Ovary (tissue), 3 donors: ENCODE data around the gene IFT52.

Experiments used
- POLR2A ChIP-seq: fragments of 450-650 bp; IDR thresholded peaks from one replicate; pipeline ENCODE4 v1.6.1; 2017; ENCODE audit warnings: antibody characterized with exemption, mild to moderate bottlenecking, moderate library complexity
- TF ChIP-seq, protein P1 (sequence below), 3 donors: fragments of 450-650 bp in 2 of 3; fragments of 200-600 bp in 1 of 3; IDR thresholded peaks; one replicate each; pipeline versions ENCODE4 v1.5.1 to v1.8.0; 2016 to 2022; ENCODE audit warnings: antibody characterized with exemption in 3 of 3, mild to moderate bottlenecking in 1 of 3
- donor health status: DM: no; HTN: no; CAD: no.

DNA sequence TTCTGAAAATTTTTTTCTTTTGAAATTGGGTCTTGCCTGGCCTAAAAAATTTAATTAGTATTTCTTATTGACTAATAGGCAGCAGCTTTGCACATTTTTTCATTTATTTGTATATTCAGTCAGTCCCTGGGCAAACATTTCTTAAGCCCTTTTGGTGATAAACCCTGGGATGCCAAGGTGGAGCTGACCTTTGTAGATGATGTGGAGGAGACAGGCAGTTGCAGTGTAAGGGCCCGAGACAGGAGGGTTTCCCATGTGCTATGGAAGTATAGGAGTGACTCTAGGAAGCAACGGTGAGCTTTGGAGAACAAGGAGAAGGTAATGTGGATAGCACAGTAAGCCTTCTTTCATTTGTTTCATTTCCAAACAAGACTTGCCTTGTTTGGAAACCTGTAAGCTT lies 79.7 kb downstream of the IFT52 start:
- TF ChIP-seq, protein P1, sequence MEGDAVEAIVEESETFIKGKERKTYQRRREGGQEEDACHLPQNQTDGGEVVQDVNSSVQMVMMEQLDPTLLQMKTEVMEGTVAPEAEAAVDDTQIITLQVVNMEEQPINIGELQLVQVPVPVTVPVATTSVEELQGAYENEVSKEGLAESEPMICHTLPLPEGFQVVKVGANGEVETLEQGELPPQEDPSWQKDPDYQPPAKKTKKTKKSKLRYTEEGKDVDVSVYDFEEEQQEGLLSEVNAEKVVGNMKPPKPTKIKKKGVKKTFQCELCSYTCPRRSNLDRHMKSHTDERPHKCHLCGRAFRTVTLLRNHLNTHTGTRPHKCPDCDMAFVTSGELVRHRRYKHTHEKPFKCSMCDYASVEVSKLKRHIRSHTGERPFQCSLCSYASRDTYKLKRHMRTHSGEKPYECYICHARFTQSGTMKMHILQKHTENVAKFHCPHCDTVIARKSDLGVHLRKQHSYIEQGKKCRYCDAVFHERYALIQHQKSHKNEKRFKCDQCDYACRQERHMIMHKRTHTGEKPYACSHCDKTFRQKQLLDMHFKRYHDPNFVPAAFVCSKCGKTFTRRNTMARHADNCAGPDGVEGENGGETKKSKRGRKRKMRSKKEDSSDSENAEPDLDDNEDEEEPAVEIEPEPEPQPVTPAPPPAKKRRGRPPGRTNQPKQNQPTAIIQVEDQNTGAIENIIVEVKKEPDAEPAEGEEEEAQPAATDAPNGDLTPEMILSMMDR (IDR thresholded peaks at IDR 0.05): no peak
- no peak for TF ChIP-seq POLR2A
